Right cardiac atrium (tissue), 5 donors: ENCODE results near the gene IGHMBP2. TPM values are rescaled to one million over a fixed set of nuclear protein-coding genes. Genes with fewer than 3 reads are reported as not detected.

Experiments used
- ATAC-seq, 2 donors: fragments of 200-7000 bp; cut with Tn5 transposase; one replicate each; pipeline versions ENCODE4 v1.8.0 to v1.9.1; 2020; ENCODE audit warnings: moderate library complexity in 2 of 2, mild to moderate bottlenecking in 1 of 2
- DNase-seq, 3 donors: peaks; one replicate each; pipeline ENCODE4 v3.0.0-alpha.2; 2020
- H3K27ac ChIP-seq: one replicate; pipeline ENCODE4 v1.5.1; 2013; ENCODE audit warnings: mild to moderate bottlenecking, low read length, control low read depth, moderate library complexity
- H3K27me3 ChIP-seq: one replicate; pipeline ENCODE4 v1.6.1; 2013; ENCODE audit not compliant: control insufficient read depth, insufficient read depth
- H3K4me1 ChIP-seq: one replicate; pipeline ENCODE4 v1.6.1; 2013; ENCODE audit warnings: low read length; ENCODE audit not compliant: control insufficient read depth, insufficient read depth
- H3K4me3 ChIP-seq: one replicate; pipeline ENCODE4 v1.5.1; 2013; ENCODE audit warnings: low read length, control low read depth
- H3K9me3 ChIP-seq: one replicate; pipeline ENCODE4 v1.6.1; 2013; ENCODE audit warnings: low read length; ENCODE audit not compliant: control insufficient read depth
- WGBS: extraction: QIAGEN DNeasy Blood & Tissue Kit; methylation state at CpG from one replicate; pipeline ENCODE4 v1.1.7; 2013; 5-methylcytosine and 5-hydroxymethylcytosine counted together
- intact Hi-C, 4 donors: fragments of 100-400 bp; cut with DNase I; formaldehyde crosslinking; loops; one replicate each; pipeline versions ENCODE4 v1.11.0 to v1.14.0; 2022 to 2023
- polyA plus RNA-seq: library from polyadenylated mRNA; stranded (reverse); fragments of 200-250 nt; gene quantifications from one replicate; pipeline ENCODE4 v1.2.3, GENCODE V29; 2013
- total RNA-seq, 4 donors: library from RNA; stranded (reverse); fragmentation: NEBNext Ultra II Directional; extraction: Animal tissue kit (Norgen Biotek cat#: 25700); gene quantifications; one replicate each; pipeline ENCODE4 v1.2.1, GENCODE V29; 2021
- donor health status: healthy with polysubstance abuse.
- donor health status: DM: no; HTN: yes; CAD: no.
- donor health status: DM: no; HTN: no; CAD: no.
- donor health status: DM: no; HTN: yes; CAD: no; lungs with severe emphysema.
- donor health status: DM: yes; HTN: yes; CAD: no.

Gene IGHMBP2
- total and polyA plus RNA-seq, 5 donors: 10.4 to 12.7 (median 11.4) TPM

GRCh38 chr11:68959465-68960293 lies 56.0 kb downstream of the IGHMBP2 start:
- DNase-seq: no peak

GRCh38 chr11:68960294-68961071 lies 56.8 kb downstream of the IGHMBP2 start:
- no peak for DNase-seq
- WGBS: 86% methylated on average over 25 of the region's 25 CpGs
- H3K27me3 ChIP-seq: no peaks in the 10 kb centered on the region

More at GRCh38 chr11:68959465-68960293, 56.0 kb downstream of the IGHMBP2 start:
- no peak for ATAC-seq
- intact Hi-C loops: no loop called here
- 92% methylated on average over 31 of the region's 31 CpGs for WGBS
- Histone ChIP-seq H3K27me3 (no peaks in the 10 kb centered on the region), H3K9me3 (no peaks in the 10 kb centered on the region), H3K27ac (no peak overlapping the region), H3K4me3 (no peak overlapping the region), H3K4me1 (no peaks in the 10 kb centered on the region)

GRCh38 chr11:68961245-68961644 lies 57.6 kb downstream of the IGHMBP2 start:
- DNase-seq (no peak), ATAC-seq (no peak)
- H3K9me3 ChIP-seq: no peaks in the 10 kb centered on the region
- WGBS: 75% methylated on average over 8 of the region's 8 CpGs
- H3K4me1 ChIP-seq: peaks cover 2% of the 10 kb centered on the region
- no peak overlapping the region for H3K4me3 ChIP-seq
- H3K27ac ChIP-seq: no peak overlapping the region
- H3K27me3 ChIP-seq: no peaks in the 10 kb centered on the region
- intact Hi-C loops: no loop called here

More at GRCh38 chr11:68960294-68961071, 56.8 kb downstream of the IGHMBP2 start:
- Histone ChIP-seq H3K9me3 (no peaks in the 10 kb centered on the region), H3K4me1 (no peaks in the 10 kb centered on the region), H3K27ac (no peak overlapping the region), H3K4me3 (no peak overlapping the region)
- intact Hi-C loops: no loop called here
- ATAC-seq: no peak

GRCh38 chr11:68962527-68963250 lies 59.0 kb downstream of the IGHMBP2 start:
- no peak for DNase-seq
- intact Hi-C loops: no loop called here
- H3K4me3 ChIP-seq: no peak overlapping the region
- whole genome bisulfite sequencing: 74% methylated on average over 16 of the region's 16 CpGs
- ATAC-seq: no peak
- H3K4me1 ChIP-seq: peaks cover 5% of the 10 kb centered on the region
- H3K9me3 ChIP-seq: no peaks in the 10 kb centered on the region
- no peaks in the 10 kb centered on the region for H3K27me3 ChIP-seq
- H3K27ac ChIP-seq: no peak overlapping the region

GRCh38 chr11:68963779-68964178 lies 60.1 kb downstream of the IGHMBP2 start:
- no peak overlapping the region for H3K4me3 ChIP-seq
- intact Hi-C loops: no loop called here
- peak; percentile 58 to 59 for ATAC-seq
- H3K4me1 ChIP-seq: peaks cover 5% of the 10 kb centered on the region
- 90% methylated on average over 3 of the region's 3 CpGs for WGBS
- H3K27me3 ChIP-seq: no peaks in the 10 kb centered on the region
- no peak overlapping the region for H3K27ac ChIP-seq
- H3K9me3 ChIP-seq: no peaks in the 10 kb centered on the region
- DNase-seq: no peak

- ATAC-seq: peak; percentile 25 to 34
- Histone ChIP-seq H3K4me3 (no peak overlapping the region), H3K27ac (no peak overlapping the region), H3K4me1 (peaks cover 5% of the 10 kb centered on the region), H3K9me3 (no peaks in the 10 kb centered on the region), H3K27me3 (no peaks in the 10 kb centered on the region)
- intact Hi-C loops: no loop called here
- DNase-seq: peak in 1 of 3 donors; percentile 74
- 61% methylated on average over 15 of the region's 15 CpGs for WGBS
These were observed 62.5 kb downstream of the IGHMBP2 start for GRCh38 chr11:68965901-68966853.

- no peaks in the 10 kb centered on the region for H3K9me3 ChIP-seq
- no peak for DNase-seq
- intact Hi-C loops: no loop called here
- H3K27ac ChIP-seq: no peak overlapping the region
- no peak overlapping the region for H3K4me3 ChIP-seq
- no peaks in the 10 kb centered on the region for H3K27me3 ChIP-seq
- 85% methylated on average over 9 of the region's 9 CpGs for WGBS
- peaks cover 5% of the 10 kb centered on the region for H3K4me1 ChIP-seq
- no peak for ATAC-seq
These were observed 63.4 kb downstream of the IGHMBP2 start for GRCh38 chr11:68966894-68967780.

GRCh38 chr11:68968306-68969250 lies 64.9 kb downstream of the IGHMBP2 start:
- Histone ChIP-seq H3K27me3 (no peaks in the 10 kb centered on the region), H3K9me3 (no peaks in the 10 kb centered on the region), H3K4me3 (no peak overlapping the region), H3K4me1 (peaks cover 5% of the 10 kb centered on the region), H3K27ac (no peak overlapping the region)
- intact Hi-C loops: no loop called here
- WGBS: 66% methylated on average over 29 of the region's 29 CpGs
- no peak for ATAC-seq
- no peak for DNase-seq

GRCh38 chr11:68969386-68969785 lies 65.7 kb downstream of the IGHMBP2 start:
- no peaks in the 10 kb centered on the region for H3K27me3 ChIP-seq
- no peaks in the 10 kb centered on the region for H3K9me3 ChIP-seq
- WGBS: 69% methylated on average over 8 of the region's 8 CpGs
- H3K4me1 ChIP-seq: peaks cover 5% of the 10 kb centered on the region
- no peak overlapping the region for H3K27ac ChIP-seq
- DNase-seq: no peak
- H3K4me3 ChIP-seq: no peak overlapping the region
- intact Hi-C loops: no loop called here
- ATAC-seq: no peak
